CD4-positive, alpha-beta memory T cell (primary cell): ENCODE measurements around the gene LIMD2. TPM values are rescaled to one million over a fixed set of nuclear protein-coding genes. Genes with fewer than 3 reads are reported as not detected.

ENCODE experiments used
- CTCF ChIA-PET: fragments of 350-600 bp; sonication (Branson Sonifier 250); formaldehyde crosslinking; loops from one replicate; lab custom pipeline; 2021; ENCODE audit warnings: inconsistent platforms; ENCODE audit not compliant: partially characterized antibody; lab: Charles Lee
- POLR2A ChIA-PET: fragments of 350-600 bp; sonication (Branson Sonifier 250); formaldehyde crosslinking; loops from one replicate; lab custom pipeline; 2021; ENCODE audit not compliant: partially characterized antibody; lab: Charles Lee
- DNase-seq, 5 donors: peaks; one replicate each; pipeline versions ENCODE4 v3.0.0 to v3.0.0-alpha.2; 2020 to 2022; ENCODE audit warnings: mixed read lengths in 1 of 5
- H3K27ac ChIP-seq: one replicate; pipeline ENCODE4 v1.7.0; 2013; ENCODE audit warnings: low read depth, low read length
- H3K27me3 ChIP-seq: 2 replicates; pipeline ENCODE4 v1.7.0; 2013; ENCODE audit warnings: mild to moderate bottlenecking, low read length, moderate library complexity; ENCODE audit not compliant: insufficient read depth
- H3K36me3 ChIP-seq: 2 replicates; pipeline ENCODE4 v1.7.0; 2013; ENCODE audit warnings: mild to moderate bottlenecking, low read length, moderate library complexity; ENCODE audit not compliant: insufficient read depth
- H3K4me1 ChIP-seq: 2 replicates; pipeline ENCODE4 v1.7.0; 2013; ENCODE audit warnings: mild to moderate bottlenecking, low read length, moderate library complexity; ENCODE audit not compliant: insufficient read depth
- H3K4me3 ChIP-seq, 2 donors: one replicate each; pipeline ENCODE4 v1.7.0; 2013; ENCODE audit warnings: low read length in 2 of 2, mild to moderate bottlenecking in 1 of 2
- H3K9me3 ChIP-seq, 2 donors: one replicate each; pipeline ENCODE4 v1.7.0; 2013; ENCODE audit warnings: low read length in 2 of 2, control low read depth in 1 of 2; ENCODE audit not compliant: control insufficient read depth in 1 of 2
- H3K27ac Mint-ChIP-seq, 7 donors: one replicate each; pipeline ENCODE4 v1.8.0; 2020 to 2021; ENCODE audit warnings: mixed read lengths in 7 of 7, mild to moderate bottlenecking in 6 of 7, inconsistent platforms in 3 of 7, moderate library complexity in 3 of 7
- H3K27me3 Mint-ChIP-seq, 2 donors: one replicate each; pipeline ENCODE4 v1.8.0; 2020 to 2021; ENCODE audit warnings: mixed read lengths in 2 of 2
- H3K36me3 Mint-ChIP-seq, 2 donors: one replicate each; pipeline ENCODE4 v1.8.0; 2020 to 2021; ENCODE audit warnings: mixed read lengths in 2 of 2, inconsistent platforms in 1 of 2, mild to moderate bottlenecking in 1 of 2
- H3K4me1 Mint-ChIP-seq, 4 donors: one replicate each; pipeline ENCODE4 v1.8.0; 2020 to 2021; ENCODE audit warnings: mixed read lengths in 4 of 4, mild to moderate bottlenecking in 1 of 4
- H3K4me3 Mint-ChIP-seq, 8 donors: one replicate each; pipeline ENCODE4 v1.8.0; 2020 to 2021; ENCODE audit warnings: mixed read lengths in 8 of 8, mild to moderate bottlenecking in 7 of 8, moderate library complexity in 6 of 8, inconsistent platforms in 3 of 8
- H3K9me3 Mint-ChIP-seq, 8 donors: one replicate each; pipeline ENCODE4 v1.8.0; 2020 to 2021; ENCODE audit warnings: mixed read lengths in 8 of 8, mild to moderate bottlenecking in 5 of 8, inconsistent platforms in 3 of 8, moderate library complexity in 1 of 8
- intact Hi-C: fragments of 100-400 bp; cut with micrococcal nuclease; formaldehyde crosslinking; loops from one replicate; pipeline ENCODE4 v1.15.1; 2023
- polyA plus RNA-seq, 2 donors: library from polyadenylated mRNA; unstranded; fragments of 300-500 nt; fragmentation: Illumina TruSeq; gene quantifications; one replicate each; pipeline ENCODE4 v1.2.3, GENCODE V29; 2021
- total RNA-seq, 2 experiments: library from RNA; stranded (reverse); gene quantifications; one replicate each; pipeline ENCODE4 v1.2.3, GENCODE V29; 2021

LIMD2 gene
- total RNA-seq (100 to 1,000 TPM; 724 to 755 TPM), polyA plus RNA-seq (100 to 1,000 TPM; 347 to 569 TPM)

GRCh38 chr17:63699638-63700527, at the start of gene LIMD2:
LIMD2 (minus strand) TSS chr17:63700125; CDS start chr17:63699298, 827 bp downstream.
- peak within 1 kb of the TSS; percentile 47 to 98 for H3K4me3 ChIP-seq
- peaks cover 32 to 59% of the 10 kb centered on the region in 2 donors for H3K36me3 Mint-ChIP-seq
- peaks cover 0 to 5% (median 0%) of the 10 kb centered on the region in 8 donors for H3K9me3 Mint-ChIP-seq
- ChIA-PET CTCF (interaction anchor here (2.1 to 3.4 kb wide), 2 partner anchors 10 to 42 kb away, joined by 16 to 22 read pairs; partner anchors contain the start of gene STRADA), POLR2A (interaction anchor here (0.6 to 23.0 kb wide), 23 partner anchors 4 to 806 kb away, joined by 3 to 1362 read pairs (median 7); partner anchors contain the start of genes CCDC47, CEP95, DDX42 and DDX5)
- intact Hi-C loops, result loop anchor here (1.0 to 10.0 kb wide), 7 partner anchors 73 to 805 kb away; partner anchors contain the start of genes CCDC47, CEP95, DCAF7 and DDX5
- H3K4me1 ChIP-seq, result peaks cover 72% of the 10 kb centered on the region
- H3K27me3 Mint-ChIP-seq, result no peaks in the 10 kb centered on the region
- no peaks in the 10 kb centered on the region for H3K27me3 ChIP-seq
- peak within 1 kb of the TSS; percentile 94 to 99 (median 98) for H3K4me3 Mint-ChIP-seq
- no peaks in the 10 kb centered on the region for H3K9me3 ChIP-seq
- H3K27ac Mint-ChIP-seq, result peak within 1 kb of the TSS; percentile 96 to 100 (median 98)
- peaks cover 27 to 72% (median 51%) of the 10 kb centered on the region in 4 donors for H3K4me1 Mint-ChIP-seq
- DNase-seq, result peak; percentile 83 to 86 (median 84)
- peak within 1 kb of the TSS; percentile 73 for H3K27ac ChIP-seq
- peaks cover 17% of the 10 kb centered on the region for H3K36me3 ChIP-seq

GRCh38 chr17:63741408-63742173, 41.7 kb upstream of the LIMD2 start, which contains the start of gene STRADA:
STRADA (minus strand) TSS chr17:63741799; CDS start chr17:63728369, 13,430 bp downstream.
- Histone ChIP-seq H3K27me3 (no peaks in the 10 kb centered on the region), H3K27ac (peak within 1 kb of the TSS; percentile 88), H3K4me1 (peaks cover 14% of the 10 kb centered on the region), H3K36me3 (peaks cover 9% of the 10 kb centered on the region), H3K4me3 (peak within 1 kb of the TSS; percentile 78 to 81), H3K9me3 (no peaks in the 10 kb centered on the region)
- H3K36me3 Mint-ChIP-seq, result peaks cover 9 to 23% of the 10 kb centered on the region in 2 donors
- ChIA-PET CTCF (interaction anchor here (0.9 to 3.2 kb wide), 6 partner anchors 9 to 43 kb away, joined by 3 to 16 read pairs (median 6); partner anchors contain the start of genes CCDC47, DDX42 and LIMD2), POLR2A (interaction anchor here (0.7 to 17.5 kb wide), 25 partner anchors 9 to 766 kb away, joined by 3 to 364 read pairs (median 7); partner anchors contain the start of genes CCDC47, CEP95, DCAF7 and DDX42)
- peak; percentile 97 to 99 (median 99) for DNase-seq
- H3K27ac Mint-ChIP-seq, result peak within 1 kb of the TSS; percentile 88 to 98 (median 97)
- H3K27me3 Mint-ChIP-seq, result no peaks in the 10 kb centered on the region
- intact Hi-C loops, result loop anchor here (1.0 kb wide), 7 partner anchors 11 to 119 kb away; partner anchors contain the start of genes CCDC47, FTSJ3, MAP3K3 and PSMC5
- H3K4me1 Mint-ChIP-seq, result peaks cover 14 to 32% (median 24%) of the 10 kb centered on the region in 4 donors
- H3K9me3 Mint-ChIP-seq, result no peaks in the 10 kb centered on the region
- peak within 1 kb of the TSS; percentile 87 to 96 (median 92) for H3K4me3 Mint-ChIP-seq

GRCh38 chr17:63741143-63741407, 41.1 kb upstream of the LIMD2 start:
- Histone ChIP-seq H3K27me3 (no peaks in the 10 kb centered on the region), H3K36me3 (peaks cover 6% of the 10 kb centered on the region), H3K9me3 (no peaks in the 10 kb centered on the region), H3K4me3 (peak overlapping the region; percentile 78 to 81), H3K27ac (peak overlapping the region; percentile 88), H3K4me1 (peaks cover 14% of the 10 kb centered on the region)
- POLR2A ChIA-PET, result interaction anchor here (0.5 to 17.5 kb wide), 16 partner anchors 10 to 405 kb away, joined by 3 to 364 read pairs (median 5); partner anchors contain the start of genes CCDC47, DDX42, LIMD2 and MAP3K3
- intact Hi-C loops, result loop anchor here (1.0 kb wide), 6 partner anchors 32 to 119 kb away; partner anchors contain the start of genes CCDC47, FTSJ3, MAP3K3 and PSMC5
- Mint-ChIP-seq H3K9me3 (no peaks in the 10 kb centered on the region), H3K36me3 (peaks cover 7 to 21% of the 10 kb centered on the region in 2 donors), H3K27ac (peak overlapping the region; percentile 88 to 98 (median 97)), H3K4me1 (peaks cover 14 to 32% (median 24%) of the 10 kb centered on the region in 4 donors), H3K4me3 (peak overlapping the region; percentile 87 to 96 (median 92)), H3K27me3 (no peaks in the 10 kb centered on the region)
- CTCF ChIA-PET, result interaction anchor here (1.6 to 3.2 kb wide), 2 partner anchors 30 to 40 kb away, joined by 6 to 16 read pairs; partner anchors contain the start of gene LIMD2
- no peak for DNase-seq

GRCh38 chr17:63740464-63741142, 40.7 kb upstream of the LIMD2 start:
- no peaks in the 10 kb centered on the region for H3K27me3 ChIP-seq
- H3K4me3 ChIP-seq, result peak overlapping the region; percentile 78 to 81
- Mint-ChIP-seq H3K4me1 (peaks cover 14 to 33% (median 24%) of the 10 kb centered on the region in 4 donors), H3K27ac (peak overlapping the region; percentile 88 to 98 (median 97)), H3K9me3 (no peaks in the 10 kb centered on the region), H3K36me3 (peaks cover 2 to 16% of the 10 kb centered on the region in 2 donors), H3K4me3 (peak overlapping the region; percentile 87 to 96 (median 92)), H3K27me3 (no peaks in the 10 kb centered on the region)
- intact Hi-C loops, result loop anchor here (1.0 kb wide), 6 partner anchors 33 to 118 kb away; partner anchors contain the start of genes CCDC47, FTSJ3, MAP3K3 and PSMC5
- ChIA-PET CTCF (interaction anchor here (1.2 to 3.2 kb wide), 3 partner anchors 30 to 128 kb away, joined by 4 to 16 read pairs (median 6); partner anchors contain the start of gene LIMD2), POLR2A (interaction anchor here (0.5 to 17.5 kb wide), 17 partner anchors 10 to 406 kb away, joined by 3 to 364 read pairs (median 4); partner anchors contain the start of genes CCDC47, DDX42, LIMD2 and MAP3K3)
- no peaks in the 10 kb centered on the region for H3K9me3 ChIP-seq
- peaks cover 14% of the 10 kb centered on the region for H3K4me1 ChIP-seq
- H3K36me3 ChIP-seq, result peaks cover 2% of the 10 kb centered on the region
- peak overlapping the region; percentile 88 for H3K27ac ChIP-seq
- peak in 2 of 5 donors; percentile 2 to 26 for DNase-seq

GRCh38 chr17:63735691-63736090, 35.8 kb upstream of the LIMD2 start:
- Mint-ChIP-seq H3K36me3 (peaks cover 0 to under 1% of the 10 kb centered on the region in 2 donors), H3K4me3 (no peak overlapping the region), H3K27ac (peak overlapping the region in 2 of 7 donors; percentile 34 to 81), H3K27me3 (no peaks in the 10 kb centered on the region), H3K4me1 (peaks cover 12 to 23% (median 16%) of the 10 kb centered on the region in 4 donors), H3K9me3 (no peaks in the 10 kb centered on the region)
- POLR2A ChIA-PET, result interaction anchor here (1.2 to 17.5 kb wide), 2 partner anchors 37 kb away, joined by 3 to 364 read pairs; partner anchors contain the start of gene LIMD2
- Histone ChIP-seq H3K4me1 (peaks cover 7% of the 10 kb centered on the region), H3K4me3 (no peak overlapping the region), H3K27me3 (no peaks in the 10 kb centered on the region), H3K36me3 (no peaks in the 10 kb centered on the region), H3K27ac (no peak overlapping the region), H3K9me3 (no peaks in the 10 kb centered on the region)
- intact Hi-C loops, result no loop called here
- DNase-seq, result no peak
- CTCF ChIA-PET, result interaction anchor here (0.9 to 1.1 kb wide), 2 partner anchors 14 to 17 kb away, joined by 3 to 4 read pairs; no protein-coding TSS in a partner anchor
